Left ventricle myocardium superior (tissue), 1 donor: Measurements from ENCODE around the gene CCHCR1. TPM values are rescaled to one million over a fixed set of nuclear protein-coding genes. Genes with fewer than 3 reads are reported as not detected.

ENCODE experiments used
- total RNA-seq: library from RNA; stranded (reverse); fragmentation: NEBNext Ultra II Directional; extraction: Animal tissue kit (Norgen Biotek cat#: 25700); gene quantifications from one replicate; pipeline ENCODE4 v1.2.1, GENCODE V29; 2021
- donor health status: DM: no; HTN: yes; CAD: no; lungs with severe emphysema.

Gene CCHCR1
- total RNA-seq, 1 donor from 2014 or later = 11.2 TPM

Other genes starting within 250 kb of the CCHCR1 start
- gene GTF2H4, start 249.6 kb downstream of the CCHCR1 start, total RNA-seq = 21.4 TPM
- gene VARS2, start 243.6 kb downstream of the CCHCR1 start, total RNA-seq = 18.2 TPM
- not detected for gene SFTA2, start 225.6 kb downstream of the CCHCR1 start, total RNA-seq
- gene MUCL3, start 216.8 kb downstream of the CCHCR1 start, total RNA-seq = not detected
- not detected for gene MUC21, start 174.1 kb downstream of the CCHCR1 start, total RNA-seq
- 0.22 TPM for gene MUC22, start 147.3 kb downstream of the CCHCR1 start, total RNA-seq
- not detected for gene C6orf15, start 45.2 kb downstream of the CCHCR1 start, total RNA-seq
- 1.5 TPM for gene PSORS1C1, start 43.0 kb downstream of the CCHCR1 start, total RNA-seq
- gene CDSN, start 37.4 kb downstream of the CCHCR1 start, total RNA-seq = not detected
- gene PSORS1C2, start 18.7 kb downstream of the CCHCR1 start, total RNA-seq = not detected
- 5.6 TPM for gene TCF19, start 787 bp upstream of the CCHCR1 start, total RNA-seq
- gene POU5F1, start 12.9 kb upstream of the CCHCR1 start, total RNA-seq = 0.67 TPM
- 167 TPM for gene HLA-C, start 114.3 kb upstream of the CCHCR1 start, total RNA-seq
- 431 TPM for gene HLA-B, start 199.4 kb upstream of the CCHCR1 start, total RNA-seq
- gene MICA, start 245.8 kb upstream of the CCHCR1 start, total RNA-seq = 10.3 TPM